ENCODE data around the gene ANKRD45. TPM values are rescaled to one million over a fixed set of nuclear protein-coding genes. Genes with fewer than 3 reads are reported as not detected.
"Not testable (repeated sequence)": the region's sequence is repeated elsewhere in the genome, so short reads cannot be mapped to it uniquely, and the experiment has no call there.

ANKRD45 gene
- total RNA-seq, 1 experiment from 2014 or later: 0.05 TPM

- no peak for DNase-seq (ENCODE audit: low read depth)
Measured at GRCh38 chr1:173572201-173572873, 97.3 kb downstream of the ANKRD45 start.

GRCh38 chr1:173570370-173571007 lies 99.2 kb downstream of the ANKRD45 start:
- no peak for DNase-seq (ENCODE audit: low read depth)

GRCh38 chr1:173568483-173568882 lies 101.2 kb downstream of the ANKRD45 start:
- DNase-seq (ENCODE audit: low read depth): no peak

GRCh38 chr1:173563846-173564245 lies 105.8 kb downstream of the ANKRD45 start:
- not testable (repeated sequence) for DNase-seq (ENCODE audit: low read depth)

- no peak for DNase-seq (ENCODE audit: low read depth)
Measured at GRCh38 chr1:173562813-173563212, 106.8 kb downstream of the ANKRD45 start.

- DNase-seq (ENCODE audit: low read depth): no peak
Measured at GRCh38 chr1:173561263-173561662, 108.4 kb downstream of the ANKRD45 start.

GRCh38 chr1:173560285-173560880 lies 109.3 kb downstream of the ANKRD45 start:
- DNase-seq (ENCODE audit: low read depth): no peak

Other genes with a start within 250 kb of the ANKRD45 start
- 185 and 243 TPM in 2 replicates for gene PRDX6, start 192.5 kb downstream of the ANKRD45 start, total RNA-seq (2014; rRNA removed; shearing (Covaris generic))
- not detected in 2 replicates for gene SLC9C2, start 66.8 kb downstream of the ANKRD45 start, total RNA-seq (2014; rRNA removed; shearing (Covaris generic))
- not detected in 2 replicates for gene TEX50, start 34.5 kb downstream of the ANKRD45 start, total RNA-seq (2014; rRNA removed; shearing (Covaris generic))
- gene KLHL20, start 45.1 kb upstream of the ANKRD45 start, total RNA-seq (2014; rRNA removed; shearing (Covaris generic)): 12.4 and 12.6 TPM in 2 replicates
- gene DARS2, start 154.8 kb upstream of the ANKRD45 start, total RNA-seq (2014; rRNA removed; shearing (Covaris generic)): 51.1 and 60.6 TPM in 2 replicates
- gene CENPL, start 155.0 kb upstream of the ANKRD45 start, total RNA-seq (2014; rRNA removed; shearing (Covaris generic)): 24.8 and 28.0 TPM in 2 replicates
- 409 and 619 TPM in 2 replicates for gene GAS5, start 198.1 kb upstream of the ANKRD45 start, total RNA-seq (2014; rRNA removed; shearing (Covaris generic))
- gene ZBTB37, start 198.5 kb upstream of the ANKRD45 start, total RNA-seq (2014; rRNA removed; shearing (Covaris generic)): 3.6 and 3.8 TPM in 2 replicates
- not detected in 2 replicates for gene SERPINC1, start 247.5 kb upstream of the ANKRD45 start, total RNA-seq (2014; rRNA removed; shearing (Covaris generic))

All from HT1080 (cell line).